Astrocyte of the spinal cord (primary cell): Measurements from ENCODE around the gene GRHL3.
"Not testable (repeated sequence)": the region's sequence is repeated elsewhere in the genome, so short reads cannot be mapped to it uniquely, and the experiment has no call there.

Source experiments
- DNase-seq: peaks from one replicate; pipeline ENCODE4 v3.0.0; 2011; ENCODE audit warnings: low read depth, low spot score
- H3K4me3 ChIP-seq: 2 replicates; pipeline ENCODE4 v1.5.1; 2011; ENCODE audit warnings: low read depth, mild to moderate bottlenecking, low read length, moderate library complexity
- CTCF ChIP-seq: IDR thresholded peaks from 2 replicates; pipeline ENCODE4 v1.5.1; 2012; ENCODE audit warnings: low read depth, mild to moderate bottlenecking, low read length, inconsistent platforms
- in situ Hi-C: cut with HindIII; loops from 2 replicates; pipeline ENCODE4 v1.10.0; 2017; ENCODE audit warnings: low sequenced_read_pairs

Gene GRHL3

GRCh38 chr1:24319312-24319863 lies at the start of gene GRHL3:
TSS of gene GRHL3 (plus strand) at chr1:24319357. CDS start at chr1:24319552, 195 bp downstream.
- in situ Hi-C loops, result no loop called here
- peak within 1 kb of the TSS; percentile 16 for H3K4me3 ChIP-seq
- no peak for TF ChIP-seq CTCF
- DNase-seq, result no peak

GRCh38 chr1:24274203-24275103 lies 44.7 kb upstream of the GRHL3 start:
- in situ Hi-C loops, DNase-seq, H3K4me3 ChIP-seq: not testable (repeated sequence)

DNA sequence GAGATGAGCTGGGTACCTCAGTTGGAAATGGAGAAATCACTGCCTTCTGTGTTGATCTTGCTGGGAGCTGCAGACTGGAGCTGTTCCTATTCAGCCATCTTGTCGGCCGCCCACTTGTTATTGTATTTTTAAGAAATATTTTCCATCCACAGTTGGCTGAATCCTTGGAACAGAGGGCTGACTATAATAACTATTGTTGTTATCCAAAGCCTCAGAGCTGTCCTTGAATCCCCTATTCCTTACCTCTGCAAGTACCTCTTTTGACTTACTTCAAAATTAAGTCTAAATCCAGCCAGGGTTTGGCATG lies 44.1 kb upstream of the GRHL3 start:
- no peak overlapping the region for H3K4me3 ChIP-seq
- no peak for TF ChIP-seq CTCF
- in situ Hi-C loops, result no loop called here
- DNase-seq, result no peak

- peak; percentile 77 for DNase-seq
- H3K4me3 ChIP-seq, result no peak overlapping the region
- TF ChIP-seq CTCF, result no peak
- in situ Hi-C loops, result no loop called here
These were observed 43.6 kb upstream of the GRHL3 start for GRCh38 chr1:24275510-24275909.

- TF ChIP-seq CTCF, result no peak
- in situ Hi-C loops, result no loop called here
- DNase-seq, result no peak
- H3K4me3 ChIP-seq, result no peak overlapping the region
These were observed 42.4 kb upstream of the GRHL3 start for GRCh38 chr1:24276791-24277190.

GRCh38 chr1:24277420-24278169 lies 41.6 kb upstream of the GRHL3 start:
- no peak overlapping the region for H3K4me3 ChIP-seq
- no peak for TF ChIP-seq CTCF

DNA sequence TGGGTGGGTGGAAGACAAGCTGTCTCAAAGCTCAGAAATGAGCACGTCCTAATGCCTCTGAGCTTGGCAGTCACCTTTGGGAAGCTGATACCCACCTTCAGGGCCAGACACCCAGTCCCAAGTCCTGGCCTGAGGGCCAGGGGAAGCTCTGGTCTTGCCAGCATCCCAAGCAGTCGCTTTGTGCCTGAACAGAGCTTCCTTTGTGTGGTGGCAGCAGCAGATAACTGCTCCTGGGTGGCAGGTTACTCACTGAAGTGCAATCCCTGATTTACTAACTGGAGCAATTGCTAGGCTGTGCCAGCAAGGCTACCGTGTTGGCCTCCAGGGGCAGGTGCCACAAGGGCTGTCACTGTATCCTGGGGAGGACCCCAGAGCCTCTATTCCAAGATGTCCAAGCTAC lies 40.4 kb upstream of the GRHL3 start:
- H3K4me3 ChIP-seq, result no peak overlapping the region
- no peak for TF ChIP-seq CTCF
- DNase-seq, result no peak
- in situ Hi-C loops, result no loop called here

More at GRCh38 chr1:24277420-24278169, 41.6 kb upstream of the GRHL3 start:
- DNase-seq, result peak; percentile 77
- in situ Hi-C loops, result no loop called here
